ENCODE data around the gene USP13. TPM values are rescaled to one million over a fixed set of nuclear protein-coding genes. Genes with fewer than 3 reads are reported as not detected.

Gene USP13
- total RNA-seq, 2 experiments from 2014 or later, result 4.3 to 4.8 TPM

DNA sequence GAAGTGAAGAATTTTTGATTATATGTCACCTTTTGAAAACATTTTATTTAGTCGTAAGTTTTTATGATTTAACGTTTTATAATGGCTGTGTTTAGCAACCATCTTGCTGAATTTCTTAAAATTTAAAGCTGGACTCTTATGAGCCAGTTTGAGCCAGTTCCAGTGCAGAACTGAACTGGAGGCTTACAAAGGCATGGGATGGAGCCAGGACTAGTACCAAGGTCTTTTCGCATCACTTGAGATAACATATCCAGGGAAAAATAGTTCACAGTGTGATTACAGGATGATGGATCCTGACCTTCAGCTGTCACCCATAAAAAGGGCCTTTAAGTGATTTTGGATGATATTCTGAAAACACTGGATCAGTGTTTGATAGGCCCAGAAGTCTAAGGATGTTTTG, 51.0 kb downstream of the USP13 start:
- Mint-ChIP-seq H3K36me3 (ENCODE audit: low read depth) (peaks cover 58% of the 10 kb centered on the region), H3K9me3 (no peaks in the 10 kb centered on the region), H3K4me3 (no peak overlapping the region), H3K4me1 (ENCODE audit: low read depth) (no peaks in the 10 kb centered on the region), H3K27me3 (no peaks in the 10 kb centered on the region), H3K27ac (no peak overlapping the region)
- intact Hi-C loops (cut with DNase I, micrococcal nuclease), result loop anchor here in 1 of 2 experiments (1.0 kb wide), 1 partner anchor 34 kb away; no protein-coding TSS in a partner anchor
- Histone ChIP-seq H3K9me3 (ENCODE audit: control insufficient read depth in 1 of 2, insufficient read depth in 1 of 2, low read length in 2 of 2) (no peaks in the 10 kb centered on the region), H3K27me3 (ENCODE audit: control insufficient read depth in 1 of 2, insufficient read depth in 2 of 2, low read length in 2 of 2) (no peaks in the 10 kb centered on the region), H3K36me3 (ENCODE audit: insufficient read depth, low read length) (peaks cover 11% of the 10 kb centered on the region), H3K27ac (ENCODE audit: low read depth in 1 of 2, low read length in 2 of 2) (no peak overlapping the region), H3K4me3 (ENCODE audit: low read length) (no peak overlapping the region), H3K4me1 (ENCODE audit: insufficient read depth, low read length) (no peaks in the 10 kb centered on the region)
- ChIA-PET POLR2A (interaction anchor here (0.7 kb wide), 1 partner anchor 127 kb away, joined by 4 read pairs; no protein-coding TSS in a partner anchor), CTCF (no interaction called here)
- DNase-seq (no peak), ATAC-seq (ENCODE audit: poor library complexity) (no peak)
- TF ChIP-seq, protein P1, sequence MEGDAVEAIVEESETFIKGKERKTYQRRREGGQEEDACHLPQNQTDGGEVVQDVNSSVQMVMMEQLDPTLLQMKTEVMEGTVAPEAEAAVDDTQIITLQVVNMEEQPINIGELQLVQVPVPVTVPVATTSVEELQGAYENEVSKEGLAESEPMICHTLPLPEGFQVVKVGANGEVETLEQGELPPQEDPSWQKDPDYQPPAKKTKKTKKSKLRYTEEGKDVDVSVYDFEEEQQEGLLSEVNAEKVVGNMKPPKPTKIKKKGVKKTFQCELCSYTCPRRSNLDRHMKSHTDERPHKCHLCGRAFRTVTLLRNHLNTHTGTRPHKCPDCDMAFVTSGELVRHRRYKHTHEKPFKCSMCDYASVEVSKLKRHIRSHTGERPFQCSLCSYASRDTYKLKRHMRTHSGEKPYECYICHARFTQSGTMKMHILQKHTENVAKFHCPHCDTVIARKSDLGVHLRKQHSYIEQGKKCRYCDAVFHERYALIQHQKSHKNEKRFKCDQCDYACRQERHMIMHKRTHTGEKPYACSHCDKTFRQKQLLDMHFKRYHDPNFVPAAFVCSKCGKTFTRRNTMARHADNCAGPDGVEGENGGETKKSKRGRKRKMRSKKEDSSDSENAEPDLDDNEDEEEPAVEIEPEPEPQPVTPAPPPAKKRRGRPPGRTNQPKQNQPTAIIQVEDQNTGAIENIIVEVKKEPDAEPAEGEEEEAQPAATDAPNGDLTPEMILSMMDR (IDR thresholded peaks at IDR 0.05), result no peak

DNA sequence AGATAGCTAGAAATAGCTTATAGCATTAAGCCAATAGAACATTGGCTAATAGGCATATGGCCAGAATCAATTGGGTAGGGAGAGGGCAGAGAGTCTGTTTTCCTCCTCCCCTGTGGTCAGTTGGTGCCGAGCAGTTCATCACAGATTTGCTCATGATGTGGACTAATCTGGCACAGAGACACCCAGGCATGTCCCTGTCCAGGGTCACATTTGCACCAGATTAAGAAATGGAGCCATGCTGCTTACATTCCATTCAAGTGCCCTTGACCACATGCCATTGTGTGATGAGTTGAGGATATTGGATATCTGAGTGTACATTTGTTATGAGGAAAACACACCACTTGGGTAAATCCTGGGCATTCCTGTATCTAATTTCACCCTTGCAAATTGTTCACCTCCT, 53.4 kb downstream of the USP13 start:
- TF ChIP-seq, protein P1 (IDR thresholded peaks at IDR 0.05), result no peak
- Histone ChIP-seq H3K27me3 (ENCODE audit: control insufficient read depth in 1 of 2, insufficient read depth in 2 of 2, low read length in 2 of 2) (no peaks in the 10 kb centered on the region), H3K9me3 (ENCODE audit: control insufficient read depth in 1 of 2, insufficient read depth in 1 of 2, low read length in 2 of 2) (no peaks in the 10 kb centered on the region), H3K4me1 (ENCODE audit: insufficient read depth, low read length) (no peaks in the 10 kb centered on the region), H3K4me3 (ENCODE audit: low read length) (no peak overlapping the region), H3K36me3 (ENCODE audit: insufficient read depth, low read length) (peaks cover 20% of the 10 kb centered on the region), H3K27ac (ENCODE audit: low read depth in 1 of 2, low read length in 2 of 2) (no peak overlapping the region)
- H3K36me3 Mint-ChIP-seq (ENCODE audit: low read depth), result peaks cover 64% of the 10 kb centered on the region
- ChIA-PET CTCF (no interaction called here), POLR2A (no interaction called here)
- DNase-seq, result no peak
- H3K9me3 Mint-ChIP-seq, result no peaks in the 10 kb centered on the region
- intact Hi-C loops (cut with DNase I, micrococcal nuclease), result no loop called here
- H3K4me3 Mint-ChIP-seq, result no peak overlapping the region
- H3K27me3 Mint-ChIP-seq, result no peaks in the 10 kb centered on the region
- no peak overlapping the region for H3K27ac Mint-ChIP-seq
- no peaks in the 10 kb centered on the region for H3K4me1 Mint-ChIP-seq (ENCODE audit: low read depth)
- no peak for ATAC-seq (ENCODE audit: poor library complexity)

DNA sequence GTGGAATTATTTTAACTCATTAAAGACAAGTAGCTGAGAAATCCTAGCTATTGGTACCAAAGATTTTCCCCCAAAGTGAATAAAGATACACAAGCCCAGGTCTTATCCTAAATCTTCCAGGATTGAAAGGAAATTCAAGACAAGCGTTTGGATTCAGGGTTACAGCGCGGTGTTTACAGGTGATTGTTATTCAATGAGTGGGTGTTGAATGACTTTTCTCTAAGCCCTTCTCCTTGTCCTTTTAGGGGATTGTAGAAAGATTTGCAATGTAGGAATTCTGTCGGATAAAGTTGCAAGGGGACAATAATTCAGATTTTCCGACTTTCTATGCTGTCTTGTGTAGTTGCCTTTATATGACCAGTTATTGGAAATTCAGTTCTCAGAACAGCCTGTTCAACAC, 57.2 kb downstream of the USP13 start:
- peaks cover 60% of the 10 kb centered on the region for H3K36me3 Mint-ChIP-seq (ENCODE audit: low read depth)
- no peak for ATAC-seq (ENCODE audit: poor library complexity)
- POLR2A ChIA-PET, result no interaction called here

More for the DNA sequence above, 57.2 kb downstream of the USP13 start:
- Mint-ChIP-seq H3K27ac (no peak overlapping the region), H3K4me1 (ENCODE audit: low read depth) (no peaks in the 10 kb centered on the region), H3K27me3 (no peaks in the 10 kb centered on the region), H3K4me3 (no peak overlapping the region), H3K9me3 (no peaks in the 10 kb centered on the region)
- Histone ChIP-seq H3K4me3 (ENCODE audit: low read length) (no peak overlapping the region), H3K27ac (ENCODE audit: low read depth in 1 of 2, low read length in 2 of 2) (no peak overlapping the region), H3K27me3 (ENCODE audit: control insufficient read depth in 1 of 2, insufficient read depth in 2 of 2, low read length in 2 of 2) (no peaks in the 10 kb centered on the region), H3K36me3 (ENCODE audit: insufficient read depth, low read length) (peaks cover 20% of the 10 kb centered on the region), H3K4me1 (ENCODE audit: insufficient read depth, low read length) (no peaks in the 10 kb centered on the region), H3K9me3 (ENCODE audit: control insufficient read depth in 1 of 2, insufficient read depth in 1 of 2, low read length in 2 of 2) (no peaks in the 10 kb centered on the region)
- no peak for DNase-seq
- CTCF ChIA-PET, result no interaction called here
- TF ChIP-seq, protein P1 (IDR thresholded peaks at IDR 0.05), result no peak
- intact Hi-C loops (cut with DNase I, micrococcal nuclease), result no loop called here

All from CD4-positive, alpha-beta T cell (primary cell).